Measurements from ENCODE around the gene SART1.

Gene SART1

GRCh38 chr11:66011239-66011784 is 49.8 kb downstream of the SART1 start:
- FAIRE-seq (no peak), DNase-seq (ENCODE audit: insufficient read length, low spot score) (no peak)
- no peak for TF ChIP-seq POLR2A (IDR thresholded peaks at IDR 0.05; ENCODE audit: low read depth, low read length)
- no peak for TF ChIP-seq TAF1 (IDR thresholded peaks at IDR 0.05; ENCODE audit: low read depth, low read length)
- no peak for TF ChIP-seq POLR2AphosphoS5 (IDR thresholded peaks at IDR 0.05; ENCODE audit: low read depth, low read length)
- TF ChIP-seq PAX5 (IDR thresholded peaks at IDR 0.05; ENCODE audit: insufficient read depth, low read length, severe bottlenecking), result no peak
- TF ChIP-seq SPI1 (IDR thresholded peaks at IDR 0.05; ENCODE audit: low read depth, low read length), result no peak
- TF ChIP-seq POU2F2 (IDR thresholded peaks at IDR 0.05; ENCODE audit: low read depth, low read length), result no peak

- no peak for DNase-seq (ENCODE audit: insufficient read length, low spot score)
- no peak for FAIRE-seq
- no peak for TF ChIP-seq POLR2A (IDR thresholded peaks at IDR 0.05; ENCODE audit: low read depth, low read length)
- no peak for TF ChIP-seq SPI1 (IDR thresholded peaks at IDR 0.05; ENCODE audit: low read depth, low read length)
- TF ChIP-seq POU2F2 (IDR thresholded peaks at IDR 0.05; ENCODE audit: low read depth, low read length), result no peak
- no peak for TF ChIP-seq PAX5 (IDR thresholded peaks at IDR 0.05; ENCODE audit: insufficient read depth, low read length, severe bottlenecking)
- TF ChIP-seq TAF1 (IDR thresholded peaks at IDR 0.05; ENCODE audit: low read depth, low read length), result no peak
- TF ChIP-seq POLR2AphosphoS5 (IDR thresholded peaks at IDR 0.05; ENCODE audit: low read depth, low read length), result no peak
Measured at GRCh38 chr11:66011785-66012303, 50.3 kb downstream of the SART1 start, which contains the start of gene CST6. Gene CST6, plus strand, starts transcription at chr11:66012008. Its CDS starts 37 bp downstream, at chr11:66012045.

GRCh38 chr11:66012371-66012945 is 50.9 kb downstream of the SART1 start:
- FAIRE-seq, result no peak
- no peak for DNase-seq (ENCODE audit: insufficient read length, low spot score)
- TF ChIP-seq POLR2A (IDR thresholded peaks at IDR 0.05; ENCODE audit: low read depth, low read length) (no peak), SPI1 (IDR thresholded peaks at IDR 0.05; ENCODE audit: low read depth, low read length) (no peak), TAF1 (IDR thresholded peaks at IDR 0.05; ENCODE audit: low read depth, low read length) (no peak), PAX5 (IDR thresholded peaks at IDR 0.05; ENCODE audit: insufficient read depth, low read length, severe bottlenecking) (no peak), POLR2AphosphoS5 (IDR thresholded peaks at IDR 0.05; ENCODE audit: low read depth, low read length) (no peak), POU2F2 (IDR thresholded peaks at IDR 0.05; ENCODE audit: low read depth, low read length) (no peak)

- DNase-seq (ENCODE audit: insufficient read length, low spot score) (no peak), FAIRE-seq (no peak)
- TF ChIP-seq TAF1 (IDR thresholded peaks at IDR 0.05; ENCODE audit: low read depth, low read length) (no peak), POLR2AphosphoS5 (IDR thresholded peaks at IDR 0.05; ENCODE audit: low read depth, low read length) (no peak), POU2F2 (IDR thresholded peaks at IDR 0.05; ENCODE audit: low read depth, low read length) (no peak), POLR2A (IDR thresholded peaks at IDR 0.05; ENCODE audit: low read depth, low read length) (no peak), SPI1 (IDR thresholded peaks at IDR 0.05; ENCODE audit: low read depth, low read length) (no peak), PAX5 (IDR thresholded peaks at IDR 0.05; ENCODE audit: insufficient read depth, low read length, severe bottlenecking) (no peak)
Measured at GRCh38 chr11:66012946-66013761, 51.6 kb downstream of the SART1 start.

DNA sequence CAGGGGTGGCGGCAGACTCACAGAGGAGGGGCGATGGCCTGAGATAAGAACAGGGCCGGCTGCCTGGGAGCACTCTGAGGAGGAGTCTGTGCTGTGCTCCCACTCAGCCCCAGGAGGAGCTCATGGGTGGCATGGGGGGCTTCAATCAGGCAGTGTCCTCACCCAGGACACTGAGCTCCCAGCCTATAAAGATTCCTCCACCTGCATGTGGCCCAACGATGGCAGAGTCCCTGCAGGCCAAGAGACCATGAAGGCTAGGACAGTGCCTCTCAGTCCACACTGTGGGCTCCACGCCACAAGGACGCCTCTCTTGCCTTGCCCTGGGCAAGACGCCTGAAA is 52.2 kb downstream of the SART1 start:
- FAIRE-seq (no peak), DNase-seq (ENCODE audit: insufficient read length, low spot score) (no peak)
- no peak for TF ChIP-seq PAX5 (IDR thresholded peaks at IDR 0.05; ENCODE audit: insufficient read depth, low read length, severe bottlenecking)
- TF ChIP-seq TAF1 (IDR thresholded peaks at IDR 0.05; ENCODE audit: low read depth, low read length), result no peak
- no peak for TF ChIP-seq SPI1 (IDR thresholded peaks at IDR 0.05; ENCODE audit: low read depth, low read length)

DNA sequence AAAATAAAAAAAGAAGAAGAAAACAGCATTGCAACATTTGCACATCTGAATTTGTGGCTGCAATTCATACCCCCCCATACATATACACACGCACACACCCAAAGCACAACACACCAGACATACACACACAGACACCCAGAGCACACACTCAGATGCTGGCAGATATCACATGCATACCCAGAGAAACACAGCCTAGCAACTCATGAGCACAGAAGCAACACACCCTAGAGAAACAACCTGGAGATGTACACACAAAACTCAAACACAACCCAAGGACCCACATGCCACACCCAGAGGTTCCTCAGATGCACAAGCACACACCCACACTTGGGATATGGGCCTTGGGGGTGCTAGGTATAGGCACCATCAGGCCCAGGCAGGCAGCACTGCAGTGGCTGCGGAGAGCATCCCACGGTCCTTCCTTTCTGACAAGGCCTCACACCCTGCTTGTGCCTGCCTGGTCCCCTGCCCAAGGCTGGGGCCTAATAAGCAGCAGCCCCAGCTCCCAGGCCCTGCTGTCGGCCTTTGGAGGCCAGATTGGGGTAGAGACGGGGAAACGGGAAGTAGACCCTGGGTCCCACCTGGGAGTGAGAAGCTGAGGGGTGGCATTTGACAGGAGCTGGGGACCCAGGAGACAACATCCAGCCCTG is 53.4 kb downstream of the SART1 start:
- no peak for FAIRE-seq
- DNase-seq (ENCODE audit: insufficient read length, low spot score), result no peak
- no peak for TF ChIP-seq TAF1 (IDR thresholded peaks at IDR 0.05; ENCODE audit: low read depth, low read length)
- no peak for TF ChIP-seq PAX5 (IDR thresholded peaks at IDR 0.05; ENCODE audit: insufficient read depth, low read length, severe bottlenecking)
- no peak for TF ChIP-seq SPI1 (IDR thresholded peaks at IDR 0.05; ENCODE audit: low read depth, low read length)

DNA sequence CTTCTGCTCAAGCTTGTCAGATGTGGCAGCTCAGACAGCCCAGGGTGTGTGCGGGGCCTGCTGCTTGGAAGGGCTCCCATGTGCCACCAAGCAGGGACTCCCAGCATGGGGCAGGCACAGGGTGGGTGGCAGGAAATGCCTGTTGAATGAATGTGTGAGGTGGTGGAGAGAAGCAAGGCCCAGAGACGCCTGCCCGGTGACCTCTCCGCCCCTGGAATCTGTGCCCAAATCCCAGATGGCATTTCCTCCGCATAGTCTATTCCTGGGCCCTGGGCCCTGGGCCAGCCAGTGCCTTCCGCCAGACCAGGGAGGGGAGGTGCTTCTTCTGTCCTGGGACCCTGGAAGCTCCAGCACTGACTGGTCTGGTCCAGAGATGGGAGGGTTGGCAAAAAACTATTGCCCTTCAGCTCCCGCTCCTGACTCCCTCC is 53.9 kb downstream of the SART1 start:
- TF ChIP-seq SPI1 (IDR thresholded peaks at IDR 0.05; ENCODE audit: low read depth, low read length), result no peak
- TF ChIP-seq PAX5 (IDR thresholded peaks at IDR 0.05; ENCODE audit: insufficient read depth, low read length, severe bottlenecking), result no peak
- no peak for TF ChIP-seq TAF1 (IDR thresholded peaks at IDR 0.05; ENCODE audit: low read depth, low read length)
- TF ChIP-seq POLR2AphosphoS5 (IDR thresholded peaks at IDR 0.05; ENCODE audit: low read depth, low read length), result no peak
- no peak for TF ChIP-seq POLR2A (IDR thresholded peaks at IDR 0.05; ENCODE audit: low read depth, low read length)
- DNase-seq (ENCODE audit: insufficient read length, low spot score) (no peak), FAIRE-seq (no peak)

DNA sequence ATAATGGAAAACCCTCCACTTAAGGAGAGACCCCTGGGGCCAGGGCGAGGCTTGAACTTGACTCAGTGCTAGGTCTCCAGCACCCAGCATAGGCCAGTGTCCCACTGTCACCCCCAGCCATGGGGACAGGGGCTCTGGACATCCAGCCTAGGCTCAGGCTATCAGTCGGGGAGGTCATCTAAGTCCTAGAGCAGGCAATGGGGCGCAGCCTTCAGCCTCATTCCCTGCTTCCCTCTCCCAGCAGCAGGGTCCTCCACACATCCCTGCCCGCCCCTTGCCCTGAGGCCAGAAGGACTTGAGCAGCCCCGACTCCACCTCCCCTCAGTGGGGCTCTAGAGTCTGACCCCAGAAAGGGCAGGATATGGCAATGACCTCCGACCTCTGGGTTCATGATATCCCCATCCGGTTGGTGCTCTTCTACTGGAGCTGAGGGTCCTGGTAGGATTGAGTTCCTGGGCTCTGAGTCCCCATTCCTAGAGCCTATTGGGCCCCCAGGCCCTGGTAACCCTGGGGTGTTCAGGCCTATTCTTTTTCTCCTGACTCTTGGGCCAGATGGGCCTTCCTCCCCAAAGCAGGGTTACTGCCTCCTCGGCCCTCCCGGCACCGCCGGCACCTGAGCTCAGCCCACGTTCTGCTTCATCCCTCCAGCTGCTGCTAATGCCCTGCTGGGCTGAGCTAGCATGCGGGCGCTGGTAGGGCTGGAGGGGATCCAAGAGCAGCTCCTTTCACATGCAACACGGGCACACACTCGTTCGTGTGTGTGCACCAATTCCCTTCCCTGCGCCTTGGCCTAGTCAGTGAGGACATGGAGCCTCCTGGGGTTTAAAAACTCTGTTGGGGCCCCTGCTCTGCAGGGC is 54.6 kb downstream of the SART1 start:
- no peak for DNase-seq (ENCODE audit: insufficient read length, low spot score)
- no peak for TF ChIP-seq POU2F2 (IDR thresholded peaks at IDR 0.05; ENCODE audit: low read depth, low read length)
- TF ChIP-seq POLR2A (IDR thresholded peaks at IDR 0.05; ENCODE audit: low read depth, low read length), result no peak
- no peak for TF ChIP-seq POLR2AphosphoS5 (IDR thresholded peaks at IDR 0.05; ENCODE audit: low read depth, low read length)
- no peak for TF ChIP-seq SPI1 (IDR thresholded peaks at IDR 0.05; ENCODE audit: low read depth, low read length)
- TF ChIP-seq PAX5 (IDR thresholded peaks at IDR 0.05; ENCODE audit: insufficient read depth, low read length, severe bottlenecking), result no peak
- TF ChIP-seq TAF1 (IDR thresholded peaks at IDR 0.05; ENCODE audit: low read depth, low read length), result no peak
- no peak for FAIRE-seq

Data from GM12891 (cell line).